CD14-positive monocyte (primary cell): Measurements from ENCODE around the gene RBMS3. TPM values are rescaled to one million over a fixed set of nuclear protein-coding genes. Genes with fewer than 3 reads are reported as not detected.

Source experiments
- DNase-seq, 3 donors: peaks; one replicate each; pipeline ENCODE4 v3.0.0-alpha.2; 2011 to 2022
- H2AFZ ChIP-seq: 2 replicates; pipeline ENCODE4 v1.6.0; 2012; ENCODE audit warnings: mild to moderate bottlenecking, low read depth, low read length, inconsistent platforms; ENCODE audit not compliant: insufficient read depth, poor library complexity, severe bottlenecking
- H3K27ac ChIP-seq, 2 donors: 1 replicate in 1 of 2; 2 replicates in 1 of 2; pipeline ENCODE4 v1.5.1; 2012 to 2013; ENCODE audit warnings: low read length in 2 of 2, control low read depth in 1 of 2, inconsistent platforms in 1 of 2, low read depth in 1 of 2, mild to moderate bottlenecking in 1 of 2
- H3K27me3 ChIP-seq, 2 donors: one replicate each; pipeline versions ENCODE4 v1.6.0 to v1.6.1; 2011 to 2013; ENCODE audit warnings: low read length in 2 of 2; ENCODE audit not compliant: control insufficient read depth in 2 of 2, insufficient read depth in 2 of 2
- H3K36me3 ChIP-seq, 2 donors: replicated peaks in 1 of 2; 1 replicate in 1 of 2; 2 replicates in 1 of 2; pipeline versions ENCODE4 v1.5.1 to v1.6.1; 2012 to 2013; ENCODE audit warnings: low read length in 2 of 2, control low read depth in 1 of 2, inconsistent platforms in 1 of 2, mild to moderate bottlenecking in 1 of 2; ENCODE audit not compliant: insufficient read depth in 2 of 2, control insufficient read depth in 1 of 2
- H3K4me1 ChIP-seq, 2 donors: 1 replicate in 1 of 2; 2 replicates in 1 of 2; pipeline versions ENCODE4 v1.5.1 to v1.6.1; 2012 to 2013; ENCODE audit warnings: low read length in 2 of 2, control low read depth in 1 of 2, inconsistent platforms in 1 of 2, mild to moderate bottlenecking in 1 of 2, moderate library complexity in 1 of 2; ENCODE audit not compliant: insufficient read depth in 2 of 2, control insufficient read depth in 1 of 2
- H3K4me2 ChIP-seq: replicated peaks from 2 replicates; pipeline ENCODE3; 2012; ENCODE audit warnings: low read length, moderate library complexity, mild to moderate bottlenecking; ENCODE audit not compliant: poor library complexity, severe bottlenecking; ENCODE audit errors: extremely low read depth
- H3K4me3 ChIP-seq, 3 experiments: fragments of 200-600 bp in 1 of 3; sonication (generic) in 1 of 3; replicated peaks in 1 of 3; 1 replicate in 2 of 3; 2 replicates in 1 of 3; pipeline ENCODE4 v1.5.1; 2011 to 2013; ENCODE audit warnings: low read length in 3 of 3, mild to moderate bottlenecking in 3 of 3, control low read depth in 2 of 3, low read depth in 2 of 3, inconsistent platforms in 1 of 3, moderate library complexity in 1 of 3
- H3K79me2 ChIP-seq: 2 replicates; pipeline ENCODE4 v1.6.0; 2012; ENCODE audit warnings: mild to moderate bottlenecking, control low read depth, inconsistent platforms, low read length, moderate library complexity; ENCODE audit not compliant: insufficient read depth
- H3K9ac ChIP-seq: 2 replicates; pipeline ENCODE4 v1.6.0; 2017; ENCODE audit warnings: low read length, mild to moderate bottlenecking; ENCODE audit not compliant: insufficient read depth, poor library complexity, severe bottlenecking
- H3K9me3 ChIP-seq, 2 donors: replicated peaks in 1 of 2; 1 replicate in 1 of 2; 2 replicates in 1 of 2; pipeline versions ENCODE4 v1.5.1 to v1.6.1; 2012 to 2013; ENCODE audit warnings: low read length in 2 of 2, control low read depth in 1 of 2; ENCODE audit not compliant: control insufficient read depth in 1 of 2, insufficient read depth in 1 of 2
- H4K20me1 ChIP-seq: 2 replicates; pipeline ENCODE4 v1.6.0; 2012; ENCODE audit warnings: mild to moderate bottlenecking, low read length, control low read depth, moderate library complexity; ENCODE audit not compliant: insufficient read depth
- H3K27ac Mint-ChIP-seq, 7 donors: one replicate each; pipeline ENCODE4 v1.8.0; 2020; ENCODE audit warnings: mild to moderate bottlenecking in 7 of 7, mixed read lengths in 7 of 7, moderate library complexity in 6 of 7, inconsistent platforms in 2 of 7
- H3K27me3 Mint-ChIP-seq, 3 donors: one replicate each; pipeline ENCODE4 v1.8.0; 2021 to 2022; ENCODE audit warnings: low read depth in 3 of 3, mild to moderate bottlenecking in 3 of 3, mixed read lengths in 3 of 3, moderate library complexity in 3 of 3, inconsistent platforms in 1 of 3
- H3K36me3 Mint-ChIP-seq, 2 donors: one replicate each; pipeline ENCODE4 v1.8.0; 2020; ENCODE audit warnings: mixed read lengths in 2 of 2, inconsistent platforms in 1 of 2, mild to moderate bottlenecking in 1 of 2
- H3K4me1 Mint-ChIP-seq: one replicate; pipeline ENCODE4 v1.8.0; 2020; ENCODE audit warnings: mild to moderate bottlenecking, mixed read lengths
- H3K4me3 Mint-ChIP-seq, 2 donors: one replicate each; pipeline ENCODE4 v1.8.0; 2020; ENCODE audit warnings: mild to moderate bottlenecking in 2 of 2, mixed read lengths in 2 of 2, moderate library complexity in 1 of 2
- H3K9me3 Mint-ChIP-seq, 7 donors: one replicate each; pipeline ENCODE4 v1.8.0; 2020 to 2022; ENCODE audit warnings: mixed read lengths in 7 of 7, mild to moderate bottlenecking in 6 of 7, moderate library complexity in 6 of 7, inconsistent platforms in 2 of 7
- CTCF ChIP-seq: fragments of 200-600 bp; IDR thresholded peaks from one replicate; pipeline ENCODE4 v1.8.0; 2022; ENCODE audit warnings: antibody characterized with exemption, mild to moderate bottlenecking
- WGBS: methylation state at CpG from one replicate; pipeline ENCODE4 v1.1.5; 2013; ENCODE audit warnings: missing lambda C conversion rate; ENCODE audit not compliant: insufficient coverage; 5-methylcytosine and 5-hydroxymethylcytosine counted together
- intact Hi-C, 2 donors: fragments of 100-400 bp; cut with micrococcal nuclease; formaldehyde crosslinking; loops; one replicate each; pipeline versions ENCODE4 v1.15.0 to v1.15.1; 2023
- polyA plus RNA-seq, 3 donors: library from polyadenylated mRNA; depleted of rRNA in 1 of 3; unstranded in 2 of 3; stranded (reverse) in 1 of 3; fragments of 300-500 nt in 2 of 3; fragments of >200 nt in 1 of 3; fragmentation: Illumina TruSeq in 2 of 3; gene quantifications; 1 replicate in 2 of 3; 2 replicates in 1 of 3; pipeline ENCODE4 v1.2.3, GENCODE V29; 2012 to 2021

Gene RBMS3
- polyA plus RNA-seq, 3 donors: not detected

- Histone ChIP-seq H4K20me1 (no peaks in the 10 kb centered on the region), H2AFZ (no peak overlapping the region), H3K79me2 (no peaks in the 10 kb centered on the region), H3K36me3 (no peaks in the 10 kb centered on the region), H3K4me1 (peaks cover 17 to 27% of the 10 kb centered on the region in 2 donors), H3K27me3 (no peaks in the 10 kb centered on the region), H3K4me2 (no peak overlapping the region), H3K9ac (no peak overlapping the region), H3K27ac (no peak overlapping the region), H3K9me3 (no peaks in the 10 kb centered on the region), H3K4me3 (no peak overlapping the region)
- peaks cover 0 to 2% (median 0%) of the 10 kb centered on the region in 3 donors for H3K27me3 Mint-ChIP-seq
- peaks cover 35% of the 10 kb centered on the region for H3K4me1 Mint-ChIP-seq
- no peak overlapping the region for H3K27ac Mint-ChIP-seq
- no peaks in the 10 kb centered on the region for H3K9me3 Mint-ChIP-seq
- intact Hi-C loops: loop anchor here in 1 of 2 donors (2.0 kb wide), 1 partner anchor 152 kb away; no protein-coding TSS in a partner anchor
- TF ChIP-seq CTCF: peak; percentile 75
- no peak overlapping the region for H3K4me3 Mint-ChIP-seq
- H3K36me3 Mint-ChIP-seq: no peaks in the 10 kb centered on the region
- peak; percentile 31 to 51 (median 49) for DNase-seq
- WGBS: no CpG with 5 or more reads among the region's 4 CpGs
These were observed 761.5 kb downstream of the RBMS3 start for GRCh38 chr3:30042274-30042859.

- Mint-ChIP-seq H3K4me1 (peaks cover 35% of the 10 kb centered on the region), H3K4me3 (no peak overlapping the region), H3K36me3 (no peaks in the 10 kb centered on the region), H3K27me3 (no peaks in the 10 kb centered on the region), H3K9me3 (no peaks in the 10 kb centered on the region), H3K27ac (no peak overlapping the region)
- Histone ChIP-seq H3K4me1 (peaks cover 17 to 27% of the 10 kb centered on the region in 2 donors), H2AFZ (no peak overlapping the region), H3K36me3 (no peaks in the 10 kb centered on the region), H3K9me3 (no peaks in the 10 kb centered on the region), H3K79me2 (no peaks in the 10 kb centered on the region), H3K4me3 (no peak overlapping the region), H3K27ac (no peak overlapping the region), H4K20me1 (no peaks in the 10 kb centered on the region), H3K4me2 (no peak overlapping the region), H3K27me3 (no peaks in the 10 kb centered on the region), H3K9ac (no peak overlapping the region)
- DNase-seq: no peak
- 100% methylated on average over 2 of the region's 3 CpGs for WGBS
- no peak for TF ChIP-seq CTCF
- intact Hi-C loops: loop anchor here in 1 of 2 donors (2.0 kb wide), 1 partner anchor 152 kb away; no protein-coding TSS in a partner anchor
These were observed 762.2 kb downstream of the RBMS3 start for GRCh38 chr3:30042916-30043555.
